Measurements from ENCODE around the gene SYNM.
"Not testable (repeated sequence)": the region's sequence is repeated elsewhere in the genome, so short reads cannot be mapped to it uniquely, and the experiment has no call there.

SYNM gene

DNA sequence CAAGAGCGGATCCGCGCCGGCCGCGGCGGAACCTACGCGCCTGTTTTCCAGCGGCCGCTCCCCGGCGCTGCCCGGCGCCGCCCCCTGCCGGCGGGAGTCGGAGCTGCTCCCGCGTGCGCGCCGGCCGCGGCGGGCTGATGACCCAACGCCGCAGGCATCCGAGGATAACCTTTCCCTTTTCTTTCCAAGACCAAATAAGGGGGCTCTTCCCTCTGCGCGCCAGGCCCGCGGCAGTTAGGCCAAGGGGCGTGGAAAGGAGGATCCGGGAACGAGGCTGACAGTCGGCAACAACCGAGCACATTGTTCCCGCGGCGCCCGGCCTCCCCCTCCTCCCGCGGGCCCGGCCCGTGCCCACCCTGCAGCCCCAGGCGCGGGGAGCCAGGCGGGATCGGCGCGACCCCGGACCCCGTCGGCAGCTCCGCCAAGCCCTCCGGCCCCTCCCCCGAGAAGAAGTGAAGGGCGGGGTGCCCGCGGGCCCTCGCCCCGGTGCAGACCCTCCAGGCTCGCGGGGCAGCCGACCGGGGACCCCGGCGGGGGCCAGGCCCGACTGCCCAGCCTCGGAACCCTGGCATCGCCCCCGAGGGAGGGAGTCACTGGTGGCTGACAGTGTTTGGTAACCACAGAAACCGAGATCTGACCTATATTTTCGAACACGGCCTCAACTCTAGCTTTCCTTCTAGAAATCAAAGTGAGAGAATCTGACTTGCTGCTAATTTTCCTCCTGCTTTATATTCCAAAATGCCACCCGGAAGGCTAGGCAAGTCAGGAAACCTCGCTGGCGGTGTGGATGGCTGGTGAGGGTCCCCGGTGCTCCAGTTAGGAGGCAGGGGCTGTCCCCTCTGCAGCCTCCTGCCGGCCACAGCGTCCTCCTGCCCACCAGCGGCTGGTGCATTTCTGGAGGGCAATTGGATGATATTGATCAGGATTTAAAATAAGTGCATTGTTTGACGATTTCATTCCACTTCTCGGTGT lies 45.6 kb upstream of the SYNM start:
- TF ChIP-seq, protein P1, sequence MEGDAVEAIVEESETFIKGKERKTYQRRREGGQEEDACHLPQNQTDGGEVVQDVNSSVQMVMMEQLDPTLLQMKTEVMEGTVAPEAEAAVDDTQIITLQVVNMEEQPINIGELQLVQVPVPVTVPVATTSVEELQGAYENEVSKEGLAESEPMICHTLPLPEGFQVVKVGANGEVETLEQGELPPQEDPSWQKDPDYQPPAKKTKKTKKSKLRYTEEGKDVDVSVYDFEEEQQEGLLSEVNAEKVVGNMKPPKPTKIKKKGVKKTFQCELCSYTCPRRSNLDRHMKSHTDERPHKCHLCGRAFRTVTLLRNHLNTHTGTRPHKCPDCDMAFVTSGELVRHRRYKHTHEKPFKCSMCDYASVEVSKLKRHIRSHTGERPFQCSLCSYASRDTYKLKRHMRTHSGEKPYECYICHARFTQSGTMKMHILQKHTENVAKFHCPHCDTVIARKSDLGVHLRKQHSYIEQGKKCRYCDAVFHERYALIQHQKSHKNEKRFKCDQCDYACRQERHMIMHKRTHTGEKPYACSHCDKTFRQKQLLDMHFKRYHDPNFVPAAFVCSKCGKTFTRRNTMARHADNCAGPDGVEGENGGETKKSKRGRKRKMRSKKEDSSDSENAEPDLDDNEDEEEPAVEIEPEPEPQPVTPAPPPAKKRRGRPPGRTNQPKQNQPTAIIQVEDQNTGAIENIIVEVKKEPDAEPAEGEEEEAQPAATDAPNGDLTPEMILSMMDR (IDR thresholded peaks at IDR 0.05; ENCODE audit: extremely low read depth, insufficient read depth, missing control alignments): peak; percentile 96
- in situ Hi-C loops (cut with MboI; ENCODE audit: low pct_unique_long_range_greater_than_20kb, low sequenced_read_pairs, unreplicated experiment): loop anchor here (25.0 kb wide), 1 partner anchor 547 kb away; no protein-coding TSS in a partner anchor
- DNase-seq (ENCODE audit: low spot score): peak; percentile 89

DNA sequence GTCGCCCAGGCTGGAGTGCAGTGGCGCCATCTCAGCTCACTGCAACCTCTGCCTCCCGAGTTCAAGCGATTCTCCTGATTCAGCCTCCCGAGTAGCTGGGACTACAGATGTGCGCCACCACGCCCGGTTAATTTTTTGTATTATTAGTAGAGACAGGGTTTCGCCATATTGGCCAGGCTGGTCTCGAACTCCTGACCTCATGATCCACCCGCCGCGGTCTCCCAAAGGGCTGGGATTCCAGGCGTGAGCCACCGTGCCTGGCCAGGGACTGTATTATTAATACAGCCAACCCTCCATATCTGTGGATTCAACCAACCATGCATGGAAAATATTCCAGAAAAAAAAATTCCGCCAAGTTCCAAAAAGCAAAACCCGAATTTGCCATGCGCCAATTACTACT lies 44.7 kb upstream of the SYNM start:
- in situ Hi-C loops (cut with MboI; ENCODE audit: low pct_unique_long_range_greater_than_20kb, low sequenced_read_pairs, unreplicated experiment): loop anchor here (25.0 kb wide), 1 partner anchor 548 kb away; no protein-coding TSS in a partner anchor
- not testable (repeated sequence) for DNase-seq (ENCODE audit: low spot score)

GRCh38 chr15:99062226-99062625 lies 42.7 kb upstream of the SYNM start:
- DNase-seq (ENCODE audit: low spot score): no peak
- TF ChIP-seq, protein P1 (IDR thresholded peaks at IDR 0.05; ENCODE audit: extremely low read depth, insufficient read depth, missing control alignments): no peak
- in situ Hi-C loops (cut with MboI; ENCODE audit: low pct_unique_long_range_greater_than_20kb, low sequenced_read_pairs, unreplicated experiment): loop anchor here (25.0 kb wide), 1 partner anchor 550 kb away; no protein-coding TSS in a partner anchor

- TF ChIP-seq, protein P1 (IDR thresholded peaks at IDR 0.05; ENCODE audit: extremely low read depth, insufficient read depth, missing control alignments): no peak
- DNase-seq (ENCODE audit: low spot score): no peak
- in situ Hi-C loops (cut with MboI; ENCODE audit: low pct_unique_long_range_greater_than_20kb, low sequenced_read_pairs, unreplicated experiment): loop anchor here (25.0 kb wide), 1 partner anchor 556 kb away; no protein-coding TSS in a partner anchor
Measured at GRCh38 chr15:99068186-99068585, 36.7 kb upstream of the SYNM start.

DNA sequence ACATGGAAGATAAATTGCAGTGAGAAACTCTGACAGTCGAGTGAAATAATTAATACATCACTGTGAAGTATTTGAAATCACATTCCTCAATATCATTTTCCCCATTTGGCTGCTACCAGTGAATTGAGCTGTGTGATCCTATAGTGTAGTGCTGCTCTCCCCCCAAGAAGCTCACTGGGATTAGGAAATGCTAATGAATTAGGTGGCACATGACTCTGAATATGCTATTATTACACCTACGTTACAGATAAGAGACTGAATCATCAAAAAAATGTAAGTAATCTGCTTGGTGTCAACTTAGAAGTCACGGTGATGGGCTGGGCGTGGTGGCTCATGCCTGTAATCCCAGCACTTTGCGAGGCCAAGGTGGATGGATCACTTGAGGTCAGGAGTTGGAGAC lies 34.7 kb upstream of the SYNM start:
- TF ChIP-seq, protein P1 (IDR thresholded peaks at IDR 0.05; ENCODE audit: extremely low read depth, insufficient read depth, missing control alignments): no peak
- DNase-seq (ENCODE audit: low spot score): no peak
- in situ Hi-C loops (cut with MboI; ENCODE audit: low pct_unique_long_range_greater_than_20kb, low sequenced_read_pairs, unreplicated experiment): loop anchor here (25.0 kb wide), 1 partner anchor 558 kb away; no protein-coding TSS in a partner anchor

DNA sequence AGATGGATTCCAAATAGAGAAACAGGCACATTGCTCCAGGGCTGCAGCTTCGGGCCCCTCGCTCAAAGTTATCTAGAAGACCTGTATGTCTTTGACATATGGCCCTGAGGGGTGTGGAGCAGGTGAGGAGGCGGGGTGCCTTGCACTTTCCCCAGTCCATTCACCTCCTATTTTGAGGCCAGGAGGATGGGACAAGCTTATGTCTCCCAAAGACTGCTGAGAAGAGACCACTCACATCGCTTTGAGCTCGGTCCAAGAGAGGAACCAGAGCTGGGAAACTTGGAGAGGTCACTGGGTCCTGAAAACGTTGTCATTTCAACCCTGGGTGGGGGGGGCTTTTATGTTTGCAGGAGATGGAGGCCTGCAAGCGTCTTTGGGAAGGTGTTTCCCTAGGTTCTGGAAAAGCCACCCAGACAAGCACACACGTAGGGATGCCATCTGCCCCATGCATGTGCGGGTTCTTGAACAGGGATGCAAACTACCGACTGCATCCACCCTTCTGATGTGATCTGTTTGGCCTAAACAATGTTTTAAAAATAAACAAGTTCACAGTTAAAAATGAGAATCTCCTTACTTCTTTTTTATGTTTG lies 33.7 kb upstream of the SYNM start:
- in situ Hi-C loops (cut with MboI; ENCODE audit: low pct_unique_long_range_greater_than_20kb, low sequenced_read_pairs, unreplicated experiment): loop anchor here (25.0 kb wide), 1 partner anchor 559 kb away; no protein-coding TSS in a partner anchor
- no peak for DNase-seq (ENCODE audit: low spot score)
- TF ChIP-seq, protein P1 (IDR thresholded peaks at IDR 0.05; ENCODE audit: extremely low read depth, insufficient read depth, missing control alignments): no peak

Measured in GM13977 (cell line).